ENCODE data around the gene MAGEA2B.
"Not testable (repeated sequence)": the region's sequence is repeated elsewhere in the genome, so short reads cannot be mapped to it uniquely, and the experiment has no call there.

MAGEA2B gene

GRCh38 chrX:152759544-152759943, 45.1 kb downstream of the MAGEA2B start:
- DNase-seq = not testable (repeated sequence)

- not testable (repeated sequence) for DNase-seq
These were observed 47.2 kb downstream of the MAGEA2B start for GRCh38 chrX:152761582-152761981.

DNA sequence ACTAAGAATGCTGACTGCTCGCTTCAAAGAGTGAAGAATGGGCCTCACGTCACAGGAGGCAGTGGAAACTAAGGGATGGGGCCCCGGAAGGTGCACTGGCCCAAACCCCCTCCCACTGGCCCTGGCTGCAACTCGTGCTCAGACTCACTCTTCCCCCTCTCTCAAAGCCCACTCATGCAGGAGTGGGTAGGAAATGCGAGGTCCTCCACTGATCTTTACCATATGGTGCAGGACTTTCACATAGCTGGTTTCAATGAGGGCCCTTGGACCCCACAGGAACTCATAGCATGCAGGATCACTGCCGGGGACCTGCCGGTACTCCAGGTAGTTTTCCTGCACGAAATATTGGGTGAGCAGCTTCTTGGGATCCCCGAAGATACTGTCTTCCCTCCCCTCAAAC, 52.1 kb downstream of the MAGEA2B start:
- not testable (repeated sequence) for DNase-seq
